GM10266 (cell line): ENCODE measurements around the gene KRT5.
"Not testable (repeated sequence)": the region's sequence is repeated elsewhere in the genome, so short reads cannot be mapped to it uniquely, and the experiment has no call there.

Experiments used
- DNase-seq: peaks from one replicate; pipeline ENCODE4 v3.0.0; 2012; ENCODE audit errors: extremely low spot score
- CTCF ChIP-seq: IDR thresholded peaks from 2 replicates; pipeline ENCODE4 v1.5.1; 2012; ENCODE audit warnings: mild to moderate bottlenecking, low read depth; ENCODE audit not compliant: control insufficient read depth, insufficient read depth; ENCODE audit errors: missing control alignments

The KRT5 gene

GRCh38 chr12:52501490-52501889, 18.7 kb downstream of the KRT5 start:
- DNase-seq, result no peak
- no peak for TF ChIP-seq CTCF

GRCh38 chr12:52500574-52500973, 19.6 kb downstream of the KRT5 start:
- DNase-seq, result not testable (repeated sequence)

GRCh38 chr12:52499806-52500560, 20.2 kb downstream of the KRT5 start:
- no peak for TF ChIP-seq CTCF
- no peak for DNase-seq

- TF ChIP-seq CTCF, result no peak
- DNase-seq, result no peak
Observed at GRCh38 chr12:52498946-52499345, 21.2 kb downstream of the KRT5 start.

- no peak for DNase-seq
Observed at GRCh38 chr12:52497975-52498374, 22.2 kb downstream of the KRT5 start.

GRCh38 chr12:52496590-52497071, 23.6 kb downstream of the KRT5 start:
- TF ChIP-seq CTCF, result no peak
- no peak for DNase-seq

More at GRCh38 chr12:52497975-52498374, 22.2 kb downstream of the KRT5 start:
- no peak for TF ChIP-seq CTCF

- no peak for TF ChIP-seq CTCF
- DNase-seq, result no peak
Observed at GRCh38 chr12:52496054-52496453, 24.1 kb downstream of the KRT5 start.
